HUES64 (cell line): Measurements from ENCODE around the gene SLC2A8.

Experiments used
- H3K27ac ChIP-seq: 2 replicates; pipeline ENCODE4 v1.7.0; 2013; ENCODE audit warnings: low read depth, low read length, inconsistent platforms
- H3K27me3 ChIP-seq: 2 replicates; pipeline ENCODE4 v1.6.1; 2013; ENCODE audit warnings: mild to moderate bottlenecking, low read length; ENCODE audit not compliant: insufficient read depth
- H3K36me3 ChIP-seq: 2 replicates; pipeline ENCODE4 v1.6.1; 2013; ENCODE audit warnings: mild to moderate bottlenecking, low read length; ENCODE audit not compliant: insufficient read depth
- H3K4me1 ChIP-seq: 2 replicates; pipeline ENCODE4 v1.6.1; 2013; ENCODE audit warnings: mild to moderate bottlenecking, low read length, moderate library complexity; ENCODE audit not compliant: insufficient read depth
- H3K4me3 ChIP-seq: 2 replicates; pipeline ENCODE4 v1.5.1; 2013; ENCODE audit warnings: mild to moderate bottlenecking, low read length, moderate library complexity
- H3K9ac ChIP-seq: 2 replicates; pipeline ENCODE4 v1.6.1; 2013; ENCODE audit warnings: mild to moderate bottlenecking, low read depth, low read length
- H3K9me3 ChIP-seq: 2 replicates; pipeline ENCODE4 v1.6.1; 2013; ENCODE audit warnings: low read depth, low read length; ENCODE audit not compliant: insufficient read depth
- WGBS: fragments of 150-250, 120-280 bp; methylation state at CpG from one replicate; pipeline ENCODE4 v1.1.7; 2013; ENCODE audit warnings: missing lambda C conversion rate; 5-methylcytosine and 5-hydroxymethylcytosine counted together

The SLC2A8 gene

GRCh38 chr9:127438394-127438793, 41.4 kb downstream of the SLC2A8 start:
- Histone ChIP-seq H3K4me3 (no peak overlapping the region), H3K27me3 (no peaks in the 10 kb centered on the region), H3K9me3 (no peaks in the 10 kb centered on the region), H3K27ac (no peak overlapping the region), H3K4me1 (no peaks in the 10 kb centered on the region), H3K9ac (no peak overlapping the region), H3K36me3 (peaks cover 75% of the 10 kb centered on the region)
- WGBS = 96% methylated on average over 9 of the region's 9 CpGs

GRCh38 chr9:127444283-127444920, 47.4 kb downstream of the SLC2A8 start:
- peaks cover 74% of the 10 kb centered on the region for H3K36me3 ChIP-seq
- no peak overlapping the region for H3K9ac ChIP-seq
- H3K27me3 ChIP-seq = no peaks in the 10 kb centered on the region
- H3K4me1 ChIP-seq = no peaks in the 10 kb centered on the region
- H3K4me3 ChIP-seq = no peak overlapping the region
- no peak overlapping the region for H3K27ac ChIP-seq
- H3K9me3 ChIP-seq = no peaks in the 10 kb centered on the region
- WGBS = 91% methylated on average over 17 of the region's 17 CpGs

GRCh38 chr9:127444921-127445850, 48.2 kb downstream of the SLC2A8 start:
- Histone ChIP-seq H3K36me3 (peaks cover 78% of the 10 kb centered on the region), H3K9ac (no peak overlapping the region), H3K27ac (peak overlapping the region; percentile 48; the same call in 1 of the 2 replicates), H3K27me3 (no peaks in the 10 kb centered on the region), H3K4me1 (no peaks in the 10 kb centered on the region), H3K4me3 (no peak overlapping the region), H3K9me3 (no peaks in the 10 kb centered on the region)
- WGBS = 95% methylated on average over 14 of the region's 15 CpGs

GRCh38 chr9:127445851-127446712, 49.1 kb downstream of the SLC2A8 start:
- no peak overlapping the region for H3K9ac ChIP-seq
- 94% methylated on average over 4 of the region's 4 CpGs for WGBS
- no peaks in the 10 kb centered on the region for H3K27me3 ChIP-seq
- H3K9me3 ChIP-seq = no peaks in the 10 kb centered on the region
- H3K27ac ChIP-seq = peak overlapping the region; percentile 70; the same call in 1 of the 2 replicates
- H3K36me3 ChIP-seq = peaks cover 76% of the 10 kb centered on the region
- H3K4me1 ChIP-seq = no peaks in the 10 kb centered on the region
- no peak overlapping the region for H3K4me3 ChIP-seq

- H3K27me3 ChIP-seq = no peaks in the 10 kb centered on the region
- 91% methylated on average over 7 of the region's 7 CpGs for WGBS
- no peak overlapping the region for H3K4me3 ChIP-seq
- peaks cover 72% of the 10 kb centered on the region for H3K36me3 ChIP-seq
- no peaks in the 10 kb centered on the region for H3K9me3 ChIP-seq
- H3K4me1 ChIP-seq = no peaks in the 10 kb centered on the region
- no peak overlapping the region for H3K9ac ChIP-seq
- H3K27ac ChIP-seq = peak overlapping the region; percentile 70; the same call in 1 of the 2 replicates
Observed at GRCh38 chr9:127446713-127447415, 49.9 kb downstream of the SLC2A8 start.

- Histone ChIP-seq H3K27ac (peak overlapping the region; percentile 70; the same call in 1 of the 2 replicates), H3K9ac (peak overlapping the region; percentile 100; the same call in 1 of the 2 replicates), H3K27me3 (no peaks in the 10 kb centered on the region), H3K4me1 (peaks cover 3% of the 10 kb centered on the region; the same call in 1 of the 2 replicates), H3K36me3 (peaks cover 72% of the 10 kb centered on the region), H3K9me3 (no peaks in the 10 kb centered on the region), H3K4me3 (peak overlapping the region; percentile 98)
- WGBS = 95% methylated on average over 7 of the region's 7 CpGs
Observed at GRCh38 chr9:127447416-127448111, 50.6 kb downstream of the SLC2A8 start.

GRCh38 chr9:127448112-127448805, 51.3 kb downstream of the SLC2A8 start:
- Histone ChIP-seq H3K27me3 (no peaks in the 10 kb centered on the region), H3K4me1 (peaks cover 5% of the 10 kb centered on the region; the same call in 1 of the 2 replicates), H3K9ac (peak overlapping the region; percentile 100), H3K4me3 (peak overlapping the region; percentile 98), H3K9me3 (no peaks in the 10 kb centered on the region), H3K27ac (peak overlapping the region; percentile 70), H3K36me3 (peaks cover 72% of the 10 kb centered on the region)
- WGBS = 95% methylated on average over 8 of the region's 8 CpGs

- no peaks in the 10 kb centered on the region for H3K27me3 ChIP-seq
- H3K4me3 ChIP-seq = peak overlapping the region; percentile 98
- H3K9me3 ChIP-seq = no peaks in the 10 kb centered on the region
- peak overlapping the region; percentile 100 for H3K9ac ChIP-seq
- peaks cover 5% of the 10 kb centered on the region; the same call in 1 of the 2 replicates for H3K4me1 ChIP-seq
- H3K36me3 ChIP-seq = peaks cover 66% of the 10 kb centered on the region
- peak overlapping the region; percentile 90 for H3K27ac ChIP-seq
- 63% methylated on average over 5 of the region's 5 CpGs for WGBS
Observed at GRCh38 chr9:127449332-127449966, 52.5 kb downstream of the SLC2A8 start.

GRCh38 chr9:127450243-127450760, 53.3 kb downstream of the SLC2A8 start:
- H3K4me3 ChIP-seq = peak overlapping the region; percentile 98
- H3K27ac ChIP-seq = peak overlapping the region; percentile 90
- H3K36me3 ChIP-seq = peaks cover 64% of the 10 kb centered on the region
- H3K9me3 ChIP-seq = no peaks in the 10 kb centered on the region
- no peaks in the 10 kb centered on the region for H3K27me3 ChIP-seq
- H3K9ac ChIP-seq = peak overlapping the region; percentile 100
- WGBS = 1% methylated on average over 14 of the region's 14 CpGs
- peaks cover 5% of the 10 kb centered on the region; the same call in 1 of the 2 replicates for H3K4me1 ChIP-seq
